GM03348 (cell line): ENCODE measurements around the gene HSPA1B.
A peak's percentile ranks its signal among the peaks of the same experiment; 100 is the strongest.
"Not testable (repeated sequence)": the region's sequence is repeated elsewhere in the genome, so short reads cannot be mapped to it uniquely, and the experiment has no call there.

ENCODE experiments used
- DNase-seq: peaks from one replicate; pipeline ENCODE4 v3.0.0; 2012; ENCODE audit warnings: low spot score

Gene HSPA1B

GRCh38 chr6:31829633-31830283 is 2.2 kb downstream of the HSPA1B start:
- peak; percentile 35 for DNase-seq

GRCh38 chr6:31830886-31831335 is 3.4 kb downstream of the HSPA1B start:
- no peak for DNase-seq

GRCh38 chr6:31831350-31832215 is 4.0 kb downstream of the HSPA1B start:
- no peak for DNase-seq

GRCh38 chr6:31834367-31835250 is 7.1 kb downstream of the HSPA1B start:
- peak; percentile 94 for DNase-seq

DNA sequence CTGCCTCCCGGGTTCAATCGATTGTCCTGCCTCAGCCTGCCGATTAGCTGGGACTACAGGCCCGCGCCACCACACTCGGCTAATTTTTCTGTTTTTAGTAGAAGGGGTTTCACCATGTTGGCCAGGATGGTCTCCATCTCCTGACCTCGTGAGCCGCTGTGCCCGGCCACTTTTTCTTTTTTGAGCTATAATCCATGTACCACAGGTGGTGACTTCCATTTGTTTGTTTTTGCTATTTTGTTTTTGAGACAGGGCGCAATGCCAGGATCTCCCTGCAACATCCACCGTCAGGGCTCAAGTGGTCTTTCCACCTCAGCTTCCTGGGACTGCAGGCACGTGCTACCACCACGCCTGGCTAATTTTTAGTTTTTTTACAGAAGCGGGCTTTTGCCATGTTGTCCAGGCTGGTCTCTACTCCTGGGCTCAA is 8.5 kb downstream of the HSPA1B start:
- no peak for DNase-seq

DNA sequence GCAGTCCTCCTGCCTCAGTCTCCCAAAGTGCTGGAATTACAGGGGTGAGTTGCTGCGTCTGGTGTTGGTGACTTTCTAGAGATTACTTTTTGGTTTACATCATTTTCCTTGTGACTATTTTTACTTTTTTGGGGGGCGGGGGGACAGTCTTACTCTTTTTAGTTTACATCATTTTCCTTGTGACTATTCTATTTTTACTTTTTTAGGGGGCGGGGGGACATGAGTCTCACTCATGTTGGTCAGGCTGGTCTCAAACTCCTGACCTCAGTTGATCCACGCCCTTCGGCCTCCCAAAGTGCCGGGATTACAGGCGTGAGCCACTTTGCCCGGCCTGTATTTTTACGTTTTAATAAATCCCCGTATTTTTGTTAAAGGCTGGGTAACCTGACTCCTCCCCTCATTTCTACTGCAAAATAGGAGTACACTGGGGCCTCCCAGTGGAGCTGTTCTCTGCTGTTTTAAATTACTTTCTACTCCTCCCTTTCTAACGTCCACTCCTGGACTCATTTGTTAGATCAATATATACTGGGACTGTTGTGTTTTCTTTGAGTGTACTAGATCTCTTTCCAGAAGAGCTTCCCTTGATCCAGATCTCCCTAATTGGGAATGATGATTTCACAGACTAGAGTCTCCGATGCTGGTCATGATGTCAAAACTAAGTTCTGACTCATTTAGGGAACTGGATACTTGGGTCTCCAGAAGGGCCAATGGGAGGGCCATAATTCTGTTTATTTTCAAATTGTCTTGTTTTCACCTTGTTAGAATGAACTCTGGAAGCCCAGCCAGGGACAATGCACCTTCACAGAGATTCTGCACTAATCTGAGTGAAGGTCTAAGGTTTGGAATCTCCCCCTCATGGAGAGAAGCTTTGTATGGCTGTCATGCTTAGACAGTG is 9.2 kb downstream of the HSPA1B start:
- peak; percentile 47 for DNase-seq

- DNase-seq = no peak
These were observed 10.0 kb downstream of the HSPA1B start for GRCh38 chr6:31837369-31838113.

DNA sequence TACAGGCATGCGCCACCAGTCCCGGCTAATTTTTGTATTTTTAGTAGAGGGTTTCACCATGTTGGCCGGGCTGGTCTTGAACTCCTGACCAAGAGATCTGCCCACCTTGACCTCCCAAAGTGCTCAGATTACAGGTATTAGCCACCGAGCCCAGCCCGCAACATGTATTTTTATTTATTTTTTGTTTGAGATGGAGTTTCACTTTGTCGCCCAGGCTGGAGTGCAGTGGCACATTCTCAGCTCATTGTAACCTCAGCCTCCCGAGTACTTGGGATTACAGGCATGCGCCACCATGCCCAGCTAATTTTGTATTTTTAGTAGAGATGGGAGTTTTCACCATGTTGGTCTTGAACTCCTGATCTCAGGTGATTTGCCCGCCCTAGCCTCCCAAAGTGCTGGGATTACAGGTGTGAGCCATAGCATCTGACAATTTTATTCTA is 10.6 kb downstream of the HSPA1B start:
- not testable (repeated sequence) for DNase-seq

- no peak for DNase-seq
These were observed 11.4 kb downstream of the HSPA1B start for GRCh38 chr6:31838968-31839367.

- not testable (repeated sequence) for DNase-seq
These were observed 12.2 kb downstream of the HSPA1B start for GRCh38 chr6:31839779-31840126.

DNA sequence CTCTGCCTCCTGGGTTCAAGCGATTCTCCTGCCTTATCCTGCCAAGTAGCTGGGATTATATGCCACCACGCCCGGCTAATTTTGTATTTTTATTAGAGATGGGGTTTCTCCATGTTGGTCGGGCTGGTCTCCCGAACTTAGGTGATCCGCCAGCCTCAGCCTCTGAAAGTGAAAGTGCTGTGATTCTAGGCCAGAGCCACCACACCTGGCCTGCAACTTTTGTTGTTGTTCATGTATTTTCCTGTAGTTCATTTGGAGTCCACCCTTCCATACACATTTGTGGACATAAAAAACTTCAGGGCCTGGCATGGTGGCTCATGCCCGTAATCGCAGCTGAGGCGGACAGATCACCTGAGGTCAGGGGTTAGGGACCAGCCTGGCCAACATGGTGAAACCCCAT is 14.5 kb downstream of the HSPA1B start:
- no peak for DNase-seq

GRCh38 chr6:31844507-31844906 is 17.0 kb downstream of the HSPA1B start:
- DNase-seq = no peak

GRCh38 chr6:31847276-31847978 is 19.9 kb downstream of the HSPA1B start:
- DNase-seq = no peak

GRCh38 chr6:31850765-31851484 is 23.4 kb downstream of the HSPA1B start:
- no peak for DNase-seq

DNA sequence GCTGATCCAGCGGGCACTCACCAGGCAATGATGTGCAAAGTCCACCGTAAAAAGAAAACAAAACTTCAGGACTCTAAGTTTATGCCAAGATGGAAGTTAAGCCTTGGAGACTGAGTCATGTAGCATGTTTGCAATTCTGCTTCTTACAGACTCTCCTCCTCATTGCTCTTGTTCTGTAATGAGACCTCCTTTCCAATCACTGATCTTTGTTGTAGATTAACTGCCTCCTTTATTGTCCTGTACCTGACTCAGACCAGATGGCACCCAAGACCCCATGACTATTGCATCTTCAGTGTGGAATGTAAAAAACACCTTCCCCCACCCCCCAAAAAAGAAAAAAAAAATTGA is 23.9 kb downstream of the HSPA1B start:
- DNase-seq = no peak

- not testable (repeated sequence) for DNase-seq
These were observed 24.6 kb downstream of the HSPA1B start for GRCh38 chr6:31851980-31852718.

GRCh38 chr6:31857774-31858173 is 30.2 kb downstream of the HSPA1B start:
- not testable (repeated sequence) for DNase-seq

GRCh38 chr6:31858707-31859106 is 31.2 kb downstream of the HSPA1B start:
- DNase-seq = no peak

- DNase-seq = no peak
These were observed 32.4 kb downstream of the HSPA1B start for GRCh38 chr6:31859923-31860322.
